ENCODE results near the gene SND1.
"Not testable (repeated sequence)": the region's sequence is repeated elsewhere in the genome, so short reads cannot be mapped to it uniquely, and the experiment has no call there.

SND1 gene

GRCh38 chr7:127653396-127653795 is 1.4 kb downstream of the SND1 start:
- no peak for DNase-seq

- DNase-seq: no peak
Measured at GRCh38 chr7:127654404-127655394, 2.7 kb downstream of the SND1 start.

GRCh38 chr7:127655720-127656119 is 3.7 kb downstream of the SND1 start:
- DNase-seq: no peak

- DNase-seq: no peak
Measured at GRCh38 chr7:127657500-127657899, 5.5 kb downstream of the SND1 start.

- no peak for DNase-seq
Measured at GRCh38 chr7:127658970-127659630, 7.1 kb downstream of the SND1 start.

GRCh38 chr7:127665922-127666321 is 13.9 kb downstream of the SND1 start:
- no peak for DNase-seq

GRCh38 chr7:127666602-127667001 is 14.6 kb downstream of the SND1 start:
- no peak for DNase-seq

- no peak for DNase-seq
Measured at GRCh38 chr7:127667017-127667670, 15.2 kb downstream of the SND1 start.

- DNase-seq: no peak
Measured at GRCh38 chr7:127667759-127668530, 16.0 kb downstream of the SND1 start.

GRCh38 chr7:127671341-127671740 is 19.3 kb downstream of the SND1 start:
- no peak for DNase-seq

GRCh38 chr7:127673902-127674301 is 21.9 kb downstream of the SND1 start:
- DNase-seq: no peak

GRCh38 chr7:127674361-127674760 is 22.4 kb downstream of the SND1 start:
- DNase-seq: no peak

GRCh38 chr7:127674923-127675322 is 22.9 kb downstream of the SND1 start:
- not testable (repeated sequence) for DNase-seq

- no peak for DNase-seq
Measured at GRCh38 chr7:127675721-127676120, 23.7 kb downstream of the SND1 start.

GRCh38 chr7:127677433-127678230 is 25.6 kb downstream of the SND1 start:
- no peak for DNase-seq

GRCh38 chr7:127678337-127678736 is 26.3 kb downstream of the SND1 start:
- no peak for DNase-seq

- no peak for DNase-seq
Measured at GRCh38 chr7:127678947-127679346, 27.0 kb downstream of the SND1 start.

GRCh38 chr7:127680983-127681382 is 29.0 kb downstream of the SND1 start:
- no peak for DNase-seq

- no peak for DNase-seq
Measured at GRCh38 chr7:127682140-127682539, 30.1 kb downstream of the SND1 start.

- no peak for DNase-seq
Measured at GRCh38 chr7:127683776-127684681, 32.0 kb downstream of the SND1 start.
